ENCODE data around the gene GLMP.
A peak's percentile ranks its signal among the peaks of the same experiment; 100 is the strongest.

Gene GLMP

GRCh38 chr1:156257711-156258110 is 37.8 kb downstream of the GLMP start:
- Histone ChIP-seq H3K27ac (ENCODE audit: low read depth in 2 of 2, low read length in 2 of 2) (no peak overlapping the region), H3K9me3 (ENCODE audit: control insufficient read depth in 2 of 2, low read length in 2 of 2) (no peaks in the 10 kb centered on the region), H3K9ac (ENCODE audit: low read depth in 1 of 2, low read length in 2 of 2) (no peak overlapping the region), H3K27me3 (ENCODE audit: control insufficient read depth in 2 of 2, insufficient read depth in 2 of 2, low read length in 2 of 2) (no peaks in the 10 kb centered on the region), H3K4me1 (ENCODE audit: control insufficient read depth in 2 of 2, insufficient read depth in 2 of 2, low read length in 2 of 2) (no peaks in the 10 kb centered on the region), H3K4me3 (ENCODE audit: low read length in 2 of 2) (no peak overlapping the region), H3K36me3 (ENCODE audit: control insufficient read depth in 2 of 2, insufficient read depth in 2 of 2, low read length in 2 of 2) (peaks cover 67 to 76% of the 10 kb centered on the region in 2 donors)

- Histone ChIP-seq H3K4me1 (ENCODE audit: control insufficient read depth in 2 of 2, insufficient read depth in 2 of 2, low read length in 2 of 2) (peaks cover 0 to 5% of the 10 kb centered on the region in 2 donors), H3K9me3 (ENCODE audit: control insufficient read depth in 2 of 2, low read length in 2 of 2) (no peaks in the 10 kb centered on the region), H3K4me3 (ENCODE audit: low read length in 2 of 2) (no peak overlapping the region), H3K27ac (ENCODE audit: low read depth in 2 of 2, low read length in 2 of 2) (no peak overlapping the region), H3K36me3 (ENCODE audit: control insufficient read depth in 2 of 2, insufficient read depth in 2 of 2, low read length in 2 of 2) (peaks cover 64 to 75% of the 10 kb centered on the region in 2 donors), H3K27me3 (ENCODE audit: control insufficient read depth in 2 of 2, insufficient read depth in 2 of 2, low read length in 2 of 2) (no peaks in the 10 kb centered on the region), H3K9ac (ENCODE audit: low read depth in 1 of 2, low read length in 2 of 2) (no peak overlapping the region)
Measured at GRCh38 chr1:156253634-156254033, 41.8 kb downstream of the GLMP start.

GRCh38 chr1:156251527-156251926 is 44.0 kb downstream of the GLMP start:
- H3K27ac ChIP-seq (ENCODE audit: low read depth in 2 of 2, low read length in 2 of 2) = no peak overlapping the region

GRCh38 chr1:156249593-156249992 is 45.9 kb downstream of the GLMP start:
- Histone ChIP-seq H3K9ac (ENCODE audit: low read depth in 1 of 2, low read length in 2 of 2) (no peak overlapping the region), H3K9me3 (ENCODE audit: control insufficient read depth in 2 of 2, low read length in 2 of 2) (no peaks in the 10 kb centered on the region), H3K36me3 (ENCODE audit: control insufficient read depth in 2 of 2, insufficient read depth in 2 of 2, low read length in 2 of 2) (peaks cover 44 to 49% of the 10 kb centered on the region in 2 donors), H3K27ac (ENCODE audit: low read depth in 2 of 2, low read length in 2 of 2) (no peak overlapping the region), H3K4me1 (ENCODE audit: control insufficient read depth in 2 of 2, insufficient read depth in 2 of 2, low read length in 2 of 2) (peaks cover 10 to 16% of the 10 kb centered on the region in 2 donors), H3K27me3 (ENCODE audit: control insufficient read depth in 2 of 2, insufficient read depth in 2 of 2, low read length in 2 of 2) (peaks cover 14 to 20% of the 10 kb centered on the region in 2 donors), H3K4me3 (ENCODE audit: low read length in 2 of 2) (no peak overlapping the region)

More at GRCh38 chr1:156251527-156251926, 44.0 kb downstream of the GLMP start:
- H3K4me3 ChIP-seq (ENCODE audit: low read length in 2 of 2) = no peak overlapping the region
- peaks cover 0 to 3% of the 10 kb centered on the region in 2 donors for H3K27me3 ChIP-seq (ENCODE audit: control insufficient read depth in 2 of 2, insufficient read depth in 2 of 2, low read length in 2 of 2)
- no peaks in the 10 kb centered on the region for H3K9me3 ChIP-seq (ENCODE audit: control insufficient read depth in 2 of 2, low read length in 2 of 2)
- H3K4me1 ChIP-seq (ENCODE audit: control insufficient read depth in 2 of 2, insufficient read depth in 2 of 2, low read length in 2 of 2) = peaks cover 0 to 5% of the 10 kb centered on the region in 2 donors
- no peak overlapping the region for H3K9ac ChIP-seq (ENCODE audit: low read depth in 1 of 2, low read length in 2 of 2)
- peaks cover 51 to 59% of the 10 kb centered on the region in 2 donors for H3K36me3 ChIP-seq (ENCODE audit: control insufficient read depth in 2 of 2, insufficient read depth in 2 of 2, low read length in 2 of 2)

GRCh38 chr1:156248323-156248683 is 47.2 kb downstream of the GLMP start:
- peaks cover 34 to 38% of the 10 kb centered on the region in 2 donors for H3K36me3 ChIP-seq (ENCODE audit: control insufficient read depth in 2 of 2, insufficient read depth in 2 of 2, low read length in 2 of 2)
- H3K27me3 ChIP-seq (ENCODE audit: control insufficient read depth in 2 of 2, insufficient read depth in 2 of 2, low read length in 2 of 2) = peaks cover 18 to 22% of the 10 kb centered on the region in 2 donors
- no peak overlapping the region for H3K4me3 ChIP-seq (ENCODE audit: low read length in 2 of 2)
- no peak overlapping the region for H3K27ac ChIP-seq (ENCODE audit: low read depth in 2 of 2, low read length in 2 of 2)
- no peak overlapping the region for H3K9ac ChIP-seq (ENCODE audit: low read depth in 1 of 2, low read length in 2 of 2)
- peaks cover 10 to 16% of the 10 kb centered on the region in 2 donors for H3K4me1 ChIP-seq (ENCODE audit: control insufficient read depth in 2 of 2, insufficient read depth in 2 of 2, low read length in 2 of 2)
- H3K9me3 ChIP-seq (ENCODE audit: control insufficient read depth in 2 of 2, low read length in 2 of 2) = no peaks in the 10 kb centered on the region

GRCh38 chr1:156247460-156248322 is 47.8 kb downstream of the GLMP start, which contains the start of gene PAQR6:
TSS of gene PAQR6 (minus strand) at chr1:156248056. CDS start at chr1:156246731, 1,325 bp downstream.
- no peak within 1 kb of the TSS for H3K27ac ChIP-seq (ENCODE audit: low read depth in 2 of 2, low read length in 2 of 2)
- H3K36me3 ChIP-seq (ENCODE audit: control insufficient read depth in 2 of 2, insufficient read depth in 2 of 2, low read length in 2 of 2) = peaks cover 28 to 33% of the 10 kb centered on the region in 2 donors
- H3K9ac ChIP-seq (ENCODE audit: low read depth in 1 of 2, low read length in 2 of 2) = no peak within 1 kb of the TSS
- no peak within 1 kb of the TSS for H3K4me3 ChIP-seq (ENCODE audit: low read length in 2 of 2)
- H3K4me1 ChIP-seq (ENCODE audit: control insufficient read depth in 2 of 2, insufficient read depth in 2 of 2, low read length in 2 of 2) = peaks cover 10 to 16% of the 10 kb centered on the region in 2 donors
- no peaks in the 10 kb centered on the region for H3K9me3 ChIP-seq (ENCODE audit: control insufficient read depth in 2 of 2, low read length in 2 of 2)
- H3K27me3 ChIP-seq (ENCODE audit: control insufficient read depth in 2 of 2, insufficient read depth in 2 of 2, low read length in 2 of 2) = peaks cover 18 to 22% of the 10 kb centered on the region in 2 donors

- peaks cover 10 to 16% of the 10 kb centered on the region in 2 donors for H3K4me1 ChIP-seq (ENCODE audit: control insufficient read depth in 2 of 2, insufficient read depth in 2 of 2, low read length in 2 of 2)
- H3K9ac ChIP-seq (ENCODE audit: low read depth in 1 of 2, low read length in 2 of 2) = no peak overlapping the region
- no peak overlapping the region for H3K4me3 ChIP-seq (ENCODE audit: low read length in 2 of 2)
- no peak overlapping the region for H3K27ac ChIP-seq (ENCODE audit: low read depth in 2 of 2, low read length in 2 of 2)
- peaks cover 18 to 22% of the 10 kb centered on the region in 2 donors for H3K27me3 ChIP-seq (ENCODE audit: control insufficient read depth in 2 of 2, insufficient read depth in 2 of 2, low read length in 2 of 2)
- H3K36me3 ChIP-seq (ENCODE audit: control insufficient read depth in 2 of 2, insufficient read depth in 2 of 2, low read length in 2 of 2) = peaks cover 20 to 25% of the 10 kb centered on the region in 2 donors
- no peaks in the 10 kb centered on the region for H3K9me3 ChIP-seq (ENCODE audit: control insufficient read depth in 2 of 2, low read length in 2 of 2)
Measured at GRCh38 chr1:156246781-156247459, 48.6 kb downstream of the GLMP start.

- H3K4me3 ChIP-seq (ENCODE audit: low read length in 2 of 2) = peak overlapping the region; percentile 49 to 50
Measured at GRCh38 chr1:156246241-156246780, 49.2 kb downstream of the GLMP start.

GRCh38 chr1:156245451-156246232 is 49.8 kb downstream of the GLMP start:
- peak overlapping the region in 1 of 2 donors; percentile 18 for H3K9ac ChIP-seq (ENCODE audit: low read depth in 1 of 2, low read length in 2 of 2)
- peaks cover 18 to 22% of the 10 kb centered on the region in 2 donors for H3K27me3 ChIP-seq (ENCODE audit: control insufficient read depth in 2 of 2, insufficient read depth in 2 of 2, low read length in 2 of 2)
- peak overlapping the region; percentile 49 to 50 for H3K4me3 ChIP-seq (ENCODE audit: low read length in 2 of 2)
- H3K27ac ChIP-seq (ENCODE audit: low read depth in 2 of 2, low read length in 2 of 2) = no peak overlapping the region
- peaks cover 10 to 12% of the 10 kb centered on the region in 2 donors for H3K4me1 ChIP-seq (ENCODE audit: control insufficient read depth in 2 of 2, insufficient read depth in 2 of 2, low read length in 2 of 2)
- H3K36me3 ChIP-seq (ENCODE audit: control insufficient read depth in 2 of 2, insufficient read depth in 2 of 2, low read length in 2 of 2) = peaks cover 7 to 13% of the 10 kb centered on the region in 2 donors
- H3K9me3 ChIP-seq (ENCODE audit: control insufficient read depth in 2 of 2, low read length in 2 of 2) = no peaks in the 10 kb centered on the region

More at GRCh38 chr1:156246241-156246780, 49.2 kb downstream of the GLMP start:
- Histone ChIP-seq H3K36me3 (ENCODE audit: control insufficient read depth in 2 of 2, insufficient read depth in 2 of 2, low read length in 2 of 2) (peaks cover 14 to 19% of the 10 kb centered on the region in 2 donors), H3K27ac (ENCODE audit: low read depth in 2 of 2, low read length in 2 of 2) (no peak overlapping the region), H3K9ac (ENCODE audit: low read depth in 1 of 2, low read length in 2 of 2) (no peak overlapping the region), H3K4me1 (ENCODE audit: control insufficient read depth in 2 of 2, insufficient read depth in 2 of 2, low read length in 2 of 2) (peaks cover 10 to 15% of the 10 kb centered on the region in 2 donors), H3K27me3 (ENCODE audit: control insufficient read depth in 2 of 2, insufficient read depth in 2 of 2, low read length in 2 of 2) (peaks cover 18 to 22% of the 10 kb centered on the region in 2 donors), H3K9me3 (ENCODE audit: control insufficient read depth in 2 of 2, low read length in 2 of 2) (no peaks in the 10 kb centered on the region)
